GM12878 (cell line): ENCODE results near the gene NHEJ1. TPM values are rescaled to one million over a fixed set of nuclear protein-coding genes. Genes with fewer than 3 reads are reported as not detected.

Experiments used
- ATAC-seq: fragments of 200-7000 bp; cut with Tn5 transposase; 3 replicates; pipeline ENCODE4 v1.9.1; 2020; ENCODE audit warnings: mild to moderate bottlenecking, moderate library complexity
- BruUV-seq: library from RNA; stranded (reverse); fragments of 400-500 nt; replicated peaks from 2 replicates; lab custom pipeline; 2021; lab: Mats Ljungman, UMichigan
- CTCF ChIA-PET: fragments of 300-600 bp; sonication (Branson Sonifier 250); formaldehyde crosslinking; extraction: SDS; loops from one replicate; lab custom pipeline; 2021; ENCODE audit warnings: inconsistent platforms; lab: Yijun Ruan, JAX
- POLR2A ChIA-PET: fragments of 350-600 bp; formaldehyde crosslinking; extraction: SDS; loops from one replicate; lab custom pipeline; 2021; ENCODE audit warnings: inconsistent platforms; lab: Charles Lee
- RAD21 ChIA-PET: fragments of 300-600 bp; sonication (Branson Sonifier 250); formaldehyde crosslinking; loops from one replicate; lab custom pipeline; 2023; ENCODE audit warnings: antibody characterized with exemption; ENCODE audit not compliant: unreplicated experiment; lab: Charles Lee
- SMC1A ChIA-PET: fragments of 300-600 bp; sonication (Branson Sonifier 250); formaldehyde crosslinking; loops from one replicate; lab custom pipeline; 2023; ENCODE audit not compliant: unreplicated experiment, uncharacterized antibody; lab: Charles Lee
- DNase-seq: peaks from one replicate; pipeline ENCODE4 v3.0.0-alpha.2; 2011; ENCODE audit warnings: low read depth, low spot score
- FAIRE-seq: peaks from 3 replicates; lab custom pipeline; 2011; peaks lifted over from hg19 to GRCh38; lab: Jason Lieb, UNC
- H2AFZ ChIP-seq: 2 replicates; pipeline ENCODE4 v1.6.0; 2011; ENCODE audit warnings: low read depth, low read length, control low read depth; ENCODE audit not compliant: control insufficient read depth
- H3K27ac ChIP-seq: 2 replicates; pipeline ENCODE4 v1.5.1; 2011; ENCODE audit warnings: control low read depth; ENCODE audit not compliant: control insufficient read depth, insufficient read depth
- H3K27me3 ChIP-seq, 2 experiments: replicated peaks in 1 of 2; 2 replicates each; pipeline versions ENCODE4 v1.6.0 to v1.6.1; 2011; ENCODE audit warnings: low read length in 1 of 2; ENCODE audit not compliant: control insufficient read depth in 2 of 2, insufficient read depth in 2 of 2
- H3K36me3 ChIP-seq, 2 experiments: 2 replicates each; pipeline ENCODE4 v1.5.1; 2011; ENCODE audit warnings: low read length in 1 of 2; ENCODE audit not compliant: control insufficient read depth in 2 of 2, insufficient read depth in 2 of 2
- H3K4me1 ChIP-seq: 2 replicates; pipeline ENCODE4 v1.6.1; 2011; ENCODE audit warnings: mild to moderate bottlenecking, low read length, moderate library complexity, mixed read lengths; ENCODE audit not compliant: control insufficient read depth, insufficient read depth
- H3K4me2 ChIP-seq: 2 replicates; pipeline ENCODE4 v1.6.0; 2011; ENCODE audit warnings: control low read depth; ENCODE audit not compliant: control insufficient read depth, insufficient read depth
- H3K4me3 ChIP-seq: fragments of 200-600 bp; sonication (generic); 2 replicates; pipeline ENCODE4 v1.5.1; 2016
- H3K79me2 ChIP-seq: 2 replicates; pipeline ENCODE4 v1.6.0; 2011; ENCODE audit warnings: low read length; ENCODE audit not compliant: control insufficient read depth, insufficient read depth
- H3K9ac ChIP-seq: 2 replicates; pipeline ENCODE4 v1.8.0; 2011; ENCODE audit warnings: low read length, control low read depth, mixed read lengths; ENCODE audit not compliant: control insufficient read depth, insufficient read depth
- H3K9me3 ChIP-seq: replicated peaks from 3 replicates; pipeline ENCODE4 v1.5.1; 2011; ENCODE audit warnings: mild to moderate bottlenecking, low read length; ENCODE audit not compliant: control insufficient read depth, insufficient read depth
- H4K20me1 ChIP-seq: 2 replicates; pipeline ENCODE4 v1.6.0; 2011; ENCODE audit not compliant: control insufficient read depth, insufficient read depth
- EED ChIP-seq: sonication (generic); IDR thresholded peaks from 2 replicates; pipeline ENCODE4 v1.6.1; 2016; ENCODE audit warnings: antibody characterized with exemption, low read depth
- ESRRA ChIP-seq: IDR thresholded peaks from 2 replicates; pipeline ENCODE4 v1.6.1; 2012; ENCODE audit warnings: mild to moderate bottlenecking, low read length, improper control_type of control experiment
- HDAC6 ChIP-seq: fragments of 200-600 bp; sonication (generic); IDR thresholded peaks from one replicate; pipeline ENCODE4 v1.8.0; 2017; ENCODE audit warnings: antibody characterized with exemption; ENCODE audit not compliant: unreplicated experiment
- IRF3 ChIP-seq: fragments of 450-650 bp; IDR thresholded peaks from 2 replicates; pipeline ENCODE4 v1.6.1; 2014; ENCODE audit warnings: mild to moderate bottlenecking
- NBN ChIP-seq: fragments of 450-650 bp; IDR thresholded peaks from 2 replicates; pipeline ENCODE4 v1.6.1; 2016
- PML ChIP-seq: IDR thresholded peaks from 2 replicates; pipeline ENCODE4 v1.6.1; 2012; ENCODE audit warnings: low read length, inconsistent platforms
- SIN3A ChIP-seq: IDR thresholded peaks from 2 replicates; pipeline ENCODE4 v1.6.1; 2012; ENCODE audit warnings: low read depth, low read length, improper control_type of control experiment
- SP1 ChIP-seq: IDR thresholded peaks from one replicate; pipeline ENCODE4 v1.6.1; 2011; ENCODE audit warnings: low read depth, low read length
- YY1 ChIP-seq: IDR thresholded peaks from 2 replicates; pipeline ENCODE4 v1.6.1; 2011; ENCODE audit warnings: low read depth, mild to moderate bottlenecking, low read length
- ZBTB33 ChIP-seq: fragments of 450-650 bp; IDR thresholded peaks from 2 replicates; pipeline ENCODE4 v1.6.1; 2017; ENCODE audit warnings: mild to moderate bottlenecking
- ZBTB4 ChIP-seq: fragments of 450-650 bp; formaldehyde crosslinking; IDR thresholded peaks from 2 replicates; pipeline ENCODE4 v1.4.0; 2022; ENCODE audit warnings: mild to moderate bottlenecking, moderate library complexity
- ZNF622 ChIP-seq: fragments of 450-650 bp; IDR thresholded peaks from 2 replicates; pipeline ENCODE4 v1.6.1; 2017; ENCODE audit warnings: mild to moderate bottlenecking, inconsistent platforms
- WGBS: methylation state at CpG from one replicate; pipeline ENCODE4 v1.1.6; 2016; ENCODE audit warnings: low lambda C conversion rate; ENCODE audit not compliant: insufficient replicate concordance, insufficient coverage; ENCODE audit errors: missing lambda C conversion rate; 5-methylcytosine and 5-hydroxymethylcytosine counted together
- in situ Hi-C: fragments of 300-500 bp; cut with MboI; formaldehyde crosslinking; loops from 9 replicates; pipeline ENCODE4 v1.14.3; 2018; ENCODE audit warnings: mixed read lengths
- intact Hi-C: fragments of 100-400 bp; cut with micrococcal nuclease; formaldehyde crosslinking; loops from one replicate; pipeline ENCODE4 v1.14.2; 2022; ENCODE audit not compliant: unreplicated experiment
- polyA plus RNA-seq, 11 experiments: library from polyadenylated mRNA; depleted of rRNA in 4 of 11; unstranded in 6 of 11; stranded (reverse) in 5 of 11; fragments of >200 nt; fragmentation: Nextera tagmentation in 4 of 11; fragmentation: Illumina TruSeq in 1 of 11; extraction: Ambion mirVana in 4 of 11; extraction: Trizol in 1 of 11; gene quantifications; 1 replicate in 1 of 11; 2 replicates in 10 of 11; pipeline versions ENCODE4 v1.2.1 to v1.2.3, GENCODE V29; 2011 to 2016; ENCODE audit warnings: inconsistent platforms in 2 of 11, missing spikeins in 2 of 11, low read depth in 1 of 11
- total RNA-seq, 4 experiments: library from RNA; depleted of rRNA in 3 of 4; stranded (reverse); fragments of >200 nt in 3 of 4; fragmentation: Illumina TruSeq in 1 of 4; extraction: Trizol in 1 of 4; gene quantifications; 2 replicates each; pipeline versions ENCODE4 v1.2.1 to v1.2.3, GENCODE V29; 2013 to 2021
- TF ChIP-seq, protein P1 (sequence below): fragments of 450-650 bp; IDR thresholded peaks from 2 replicates; pipeline ENCODE4 v1.6.1; 2016; ENCODE audit warnings: mild to moderate bottlenecking
- TF ChIP-seq, protein P2 (sequence below): fragments of 150-350 bp; IDR thresholded peaks from 2 replicates; pipeline ENCODE4 v1.6.1; 2014; ENCODE audit warnings: mild to moderate bottlenecking, low read depth, low read length

The NHEJ1 gene
- total and polyA plus RNA-seq, 10 of the 15 experiments (the other 5 are each of a cell fraction or from before 2014, with no cell fraction given) = 11.8 to 20.2 (median 17.0) TPM

DNA sequence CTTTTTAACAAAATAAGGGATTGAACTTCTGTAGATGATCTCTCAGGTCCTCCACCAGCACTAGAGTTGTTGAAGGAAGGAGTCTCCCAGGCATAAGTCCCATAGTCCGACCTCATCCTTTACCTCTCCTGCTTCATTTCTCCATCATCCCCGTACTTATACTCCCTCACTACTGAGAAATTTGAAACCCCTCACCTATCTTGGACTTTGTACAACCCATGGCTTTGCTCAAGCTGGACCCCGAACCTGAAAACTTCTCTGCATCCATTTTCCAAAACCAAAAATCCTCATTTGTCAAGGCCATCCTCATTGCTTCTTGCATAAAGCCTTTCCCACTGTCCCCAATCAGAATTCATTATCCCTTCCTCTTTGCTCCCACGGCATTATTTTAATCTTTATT, 482 bp upstream of the NHEJ1 start (continued):
- TF ChIP-seq PML (no peak), SIN3A (no peak)

DNA sequence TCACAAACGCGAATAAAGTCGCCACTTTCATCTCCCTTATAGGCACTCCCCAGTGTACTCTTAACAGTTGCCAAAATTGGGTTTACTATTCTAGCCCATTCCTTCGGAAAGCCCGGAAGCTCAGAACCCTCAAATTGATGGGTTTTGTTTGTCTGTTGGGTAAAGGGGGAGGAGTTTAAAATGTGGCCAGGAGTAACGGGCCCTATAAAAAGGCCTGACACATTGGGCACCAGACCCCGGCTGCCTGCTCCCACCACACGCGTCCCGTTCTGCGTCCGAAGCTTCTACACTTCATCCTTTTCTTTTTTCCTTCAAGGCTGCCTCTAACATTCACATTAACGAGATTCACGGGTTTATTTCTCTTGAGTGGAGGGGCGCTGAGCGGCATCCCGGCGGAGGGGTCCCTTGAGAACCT, 837 bp downstream of the NHEJ1 start:
- H4K20me1 ChIP-seq = no peaks in the 10 kb centered on the region
- H3K27ac ChIP-seq = no peak overlapping the region; the same call in 1 of the 2 replicates
- ChIA-PET CTCF (interaction anchor here (0.5 to 10.0 kb wide), 41 partner anchors 9 to 370 kb away, joined by 3 to 208 read pairs (median 5); partner anchors contain the start of genes ABCB6, CFAP65, CNPPD1 and GLB1L), RAD21 (interaction anchor here (0.7 to 3.4 kb wide), 12 partner anchors 11 to 229 kb away, joined by 3 to 30 read pairs (median 6); partner anchors contain the start of genes CNPPD1, DNAJB2 and ZFAND2B), POLR2A (interaction anchor here (0.6 to 2.4 kb wide), 5 partner anchors 89 to 971 kb away, joined by 3 to 15 read pairs (median 4); partner anchors contain the start of gene TUBA4B), SMC1A (interaction anchor here (0.7 to 5.1 kb wide), 17 partner anchors 16 to 190 kb away, joined by 3 to 49 read pairs (median 4); partner anchors contain the start of genes ANKZF1, ATG9A, CNPPD1 and DNAJB2)
- H3K79me2 ChIP-seq = peaks cover 2% of the 10 kb centered on the region
- H3K9ac ChIP-seq = peak overlapping the region; percentile 37; the same call in 1 of the 2 replicates
- H3K4me3 ChIP-seq = peak overlapping the region; percentile 85
- BruUV-seq = TSS peak; percentile 65
- no peak for ATAC-seq
- H3K36me3 ChIP-seq = no peaks in the 10 kb centered on the region
- no peaks in the 10 kb centered on the region for H3K27me3 ChIP-seq
- peak overlapping the region; percentile 95 for H2AFZ ChIP-seq
- 25% methylated on average over 18 of the region's 18 CpGs for WGBS
- peak overlapping the region; percentile 96 for H3K4me2 ChIP-seq
- in situ Hi-C loops = loop anchor here (5.0 kb wide), 1 partner anchor 138 kb away; no protein-coding TSS in a partner anchor
- peaks cover 4% of the 10 kb centered on the region; the same call in 1 of the 2 replicates for H3K4me1 ChIP-seq
- FAIRE-seq = no peak
- intact Hi-C loops = loop anchor here (1.0 to 5.0 kb wide), 7 partner anchors 17 to 228 kb away; partner anchors contain the start of genes CNPPD1, DNAJB2 and DNPEP
- DNase-seq = no peak
- H3K9me3 ChIP-seq = no peaks in the 10 kb centered on the region
- TF ChIP-seq NBN (no peak), ZNF622 (no peak), IRF3 (no peak), YY1 (no peak), SP1 (no peak), ESRRA (no peak), ZBTB33 (no peak), HDAC6 (no peak), EED (no peak), ZBTB4 (CRISPR knock-in tag) (no peak)
- TF ChIP-seq, protein P1, sequence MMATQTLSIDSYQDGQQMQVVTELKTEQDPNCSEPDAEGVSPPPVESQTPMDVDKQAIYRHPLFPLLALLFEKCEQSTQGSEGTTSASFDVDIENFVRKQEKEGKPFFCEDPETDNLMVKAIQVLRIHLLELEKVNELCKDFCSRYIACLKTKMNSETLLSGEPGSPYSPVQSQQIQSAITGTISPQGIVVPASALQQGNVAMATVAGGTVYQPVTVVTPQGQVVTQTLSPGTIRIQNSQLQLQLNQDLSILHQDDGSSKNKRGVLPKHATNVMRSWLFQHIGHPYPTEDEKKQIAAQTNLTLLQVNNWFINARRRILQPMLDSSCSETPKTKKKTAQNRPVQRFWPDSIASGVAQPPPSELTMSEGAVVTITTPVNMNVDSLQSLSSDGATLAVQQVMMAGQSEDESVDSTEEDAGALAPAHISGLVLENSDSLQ = no peak
- TF ChIP-seq, protein P2, sequence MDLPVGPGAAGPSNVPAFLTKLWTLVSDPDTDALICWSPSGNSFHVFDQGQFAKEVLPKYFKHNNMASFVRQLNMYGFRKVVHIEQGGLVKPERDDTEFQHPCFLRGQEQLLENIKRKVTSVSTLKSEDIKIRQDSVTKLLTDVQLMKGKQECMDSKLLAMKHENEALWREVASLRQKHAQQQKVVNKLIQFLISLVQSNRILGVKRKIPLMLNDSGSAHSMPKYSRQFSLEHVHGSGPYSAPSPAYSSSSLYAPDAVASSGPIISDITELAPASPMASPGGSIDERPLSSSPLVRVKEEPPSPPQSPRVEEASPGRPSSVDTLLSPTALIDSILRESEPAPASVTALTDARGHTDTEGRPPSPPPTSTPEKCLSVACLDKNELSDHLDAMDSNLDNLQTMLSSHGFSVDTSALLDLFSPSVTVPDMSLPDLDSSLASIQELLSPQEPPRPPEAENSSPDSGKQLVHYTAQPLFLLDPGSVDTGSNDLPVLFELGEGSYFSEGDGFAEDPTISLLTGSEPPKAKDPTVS = no peak
